HepG2 (cell line): Measurements from ENCODE around the gene TNFAIP6. TPM values are rescaled to one million over a fixed set of nuclear protein-coding genes. Genes with fewer than 3 reads are reported as not detected.

ENCODE experiments used
- AGO1 ChIP-seq: fragments of 200-400 bp; formaldehyde crosslinking; IDR thresholded peaks from 2 replicates; pipeline ENCODE4 v1.6.1; 2017; ENCODE audit warnings: mild to moderate bottlenecking, low read depth, low read length, moderate library complexity; ENCODE audit not compliant: poor library complexity, severe bottlenecking
- CBX1 ChIP-seq: IDR thresholded peaks from one replicate; pipeline ENCODE4 v1.6.1; 2016; ENCODE audit warnings: antibody characterized with exemption, low read depth
- EZH2 ChIP-seq: conservative IDR thresholded peaks from 2 replicates; pipeline ENCODE4 v1.6.1; 2012; ENCODE audit warnings: mild to moderate bottlenecking, low read depth, low read length, moderate library complexity
- IRF2 ChIP-seq: IDR thresholded peaks from 2 replicates; pipeline ENCODE4 v1.6.1; 2018; ENCODE audit warnings: missing genetic modification reagents, missing compliant biosample characterization
- IRF9 ChIP-seq: sonication (generic); formaldehyde crosslinking; IDR thresholded peaks from 2 replicates; pipeline ENCODE4 v1.8.0; 2022; ENCODE audit warnings: missing genetic modification reagents, mild to moderate bottlenecking, borderline replicate concordance
- JUND ChIP-seq: sonication (generic); formaldehyde crosslinking; IDR thresholded peaks from 2 replicates; pipeline ENCODE4 v1.8.0; 2022; ENCODE audit warnings: mild to moderate bottlenecking, missing genetic modification reagents
- MED1 ChIP-seq: sonication (generic); formaldehyde crosslinking; IDR thresholded peaks from 2 replicates; pipeline ENCODE4 v1.4.0; 2020; ENCODE audit warnings: missing genetic modification reagents
- MLLT10 ChIP-seq: sonication (generic); formaldehyde crosslinking; IDR thresholded peaks from 2 replicates; pipeline ENCODE4 v1.4.0; 2020; ENCODE audit warnings: missing genetic modification reagents
- NFE2 ChIP-seq: sonication (generic); formaldehyde crosslinking; IDR thresholded peaks from 2 replicates; pipeline ENCODE4 v1.4.0; 2020; ENCODE audit warnings: missing genetic modification reagents
- NR2C2 ChIP-seq: sonication (generic); formaldehyde crosslinking; IDR thresholded peaks from 2 replicates; pipeline ENCODE4 v1.4.0; 2020; ENCODE audit warnings: missing genetic modification reagents, mild to moderate bottlenecking, moderate library complexity, borderline replicate concordance
- ONECUT2 ChIP-seq: sonication (generic); formaldehyde crosslinking; IDR thresholded peaks from 2 replicates; pipeline ENCODE4 v1.4.0; 2020; ENCODE audit warnings: missing genetic modification reagents
- SP140L ChIP-seq: sonication (generic); formaldehyde crosslinking; IDR thresholded peaks from 2 replicates; pipeline ENCODE4 v1.4.0; 2020; ENCODE audit warnings: missing genetic modification reagents, borderline replicate concordance
- SPEN ChIP-seq: sonication (generic); formaldehyde crosslinking; IDR thresholded peaks from 2 replicates; pipeline ENCODE4 v1.5.1; 2020; ENCODE audit warnings: low read depth, mild to moderate bottlenecking, missing genetic modification reagents
- ZNF326 ChIP-seq: sonication (generic); formaldehyde crosslinking; IDR thresholded peaks from 2 replicates; pipeline ENCODE4 v1.4.0; 2020; ENCODE audit warnings: missing genetic modification reagents, borderline replicate concordance
- ZNF407 ChIP-seq: sonication (generic); formaldehyde crosslinking; IDR thresholded peaks from one replicate; pipeline ENCODE4 v1.5.1; 2020; ENCODE audit warnings: mild to moderate bottlenecking, missing genetic modification reagents; ENCODE audit errors: not compliant biosample characterization
- ZNF614 ChIP-seq: IDR thresholded peaks from 2 replicates; pipeline ENCODE4 v1.6.1; 2018; ENCODE audit warnings: missing biosample characterization, missing genetic modification reagents, inconsistent platforms, borderline replicate concordance
- ZNF672 ChIP-seq: sonication (generic); formaldehyde crosslinking; IDR thresholded peaks from 2 replicates; pipeline ENCODE4 v1.8.1; 2022; ENCODE audit warnings: missing genetic modification reagents
- ZNF720 ChIP-seq: sonication (generic); formaldehyde crosslinking; IDR thresholded peaks from 2 replicates; pipeline ENCODE4 v1.4.0; 2020; ENCODE audit warnings: missing genetic modification reagents
- polyA plus RNA-seq, 8 experiments: library from polyadenylated mRNA; depleted of rRNA in 3 of 8; stranded (reverse) in 7 of 8; unstranded in 1 of 8; fragments of >200 nt; fragmentation: Illumina TruSeq in 4 of 8; extraction: Trizol in 4 of 8; gene quantifications; 2 replicates each; pipeline versions ENCODE4 v1.2.1 to v1.2.3, GENCODE V29; 2011 to 2016; ENCODE audit warnings: low read depth in 4 of 8, missing spikeins in 1 of 8, mixed read lengths in 1 of 8; ENCODE audit not compliant: insufficient read depth in 1 of 8
- total RNA-seq, 5 experiments: library from RNA; depleted of rRNA; stranded (reverse); fragments of >200 nt; fragmentation: Illumina TruSeq; extraction: Trizol; gene quantifications; 2 replicates each; pipeline ENCODE4 v1.2.3, GENCODE V29; 2016; ENCODE audit warnings: low read depth in 1 of 5

Gene TNFAIP6
- total and polyA plus RNA-seq, 2 of the 13 experiments (the other 11 are each of a cell fraction or from before 2014, with no cell fraction given) = not detected

- TF ChIP-seq ZNF407 (CRISPR knock-in tag) (peak; percentile 91), AGO1 (peak; percentile 65), SPEN (peak; percentile 99), NR2C2 (peak; percentile 72; the same call in 1 of the 2 replicates), IRF9 (CRISPR knock-in tag) (peak; percentile 99), CBX1 (peak; percentile 83), EZH2 (no peak), ZNF720 (CRISPR knock-in tag) (no peak), IRF2 (CRISPR knock-in tag) (peak; percentile 51), ZNF326 (CRISPR knock-in tag) (no peak), MED1 (CRISPR knock-in tag) (peak; percentile 64), ZNF672 (peak; percentile 56; the same call in 1 of the 2 replicates), ZNF614 (CRISPR knock-in tag) (no peak; the same call in 1 of the 2 replicates), ONECUT2 (peak; percentile 95), NFE2 (CRISPR knock-in tag) (no peak), MLLT10 (CRISPR knock-in tag) (no peak), JUND (CRISPR knock-in tag) (peak; percentile 51; the same call in 1 of the 2 replicates), SP140L (no peak)
Measured at GRCh38 chr2:151409601-151410484, 52.5 kb downstream of the TNFAIP6 start, which contains the start of gene RIF1 (continued).
